Fibroblast of lung (primary cell): ENCODE data around the gene TMEM140.

ENCODE experiments used
- EZH2 ChIP-seq: IDR thresholded peaks from 2 replicates; pipeline ENCODE4 v1.5.1; 2012; ENCODE audit warnings: low read length, control low read depth, mild to moderate bottlenecking; ENCODE audit errors: missing control alignments
- TF ChIP-seq, protein P1 (sequence below), 2 donors: IDR thresholded peaks in 1 of 2; conservative IDR thresholded peaks in 1 of 2; 1 replicate in 1 of 2; 2 replicates in 1 of 2; pipeline ENCODE4 v1.5.1; 2011 to 2012; ENCODE audit warnings: low read length in 2 of 2, control low read depth in 1 of 2, inconsistent platforms in 1 of 2, low read depth in 1 of 2, mild to moderate bottlenecking in 1 of 2

- TF ChIP-seq, protein P1, sequence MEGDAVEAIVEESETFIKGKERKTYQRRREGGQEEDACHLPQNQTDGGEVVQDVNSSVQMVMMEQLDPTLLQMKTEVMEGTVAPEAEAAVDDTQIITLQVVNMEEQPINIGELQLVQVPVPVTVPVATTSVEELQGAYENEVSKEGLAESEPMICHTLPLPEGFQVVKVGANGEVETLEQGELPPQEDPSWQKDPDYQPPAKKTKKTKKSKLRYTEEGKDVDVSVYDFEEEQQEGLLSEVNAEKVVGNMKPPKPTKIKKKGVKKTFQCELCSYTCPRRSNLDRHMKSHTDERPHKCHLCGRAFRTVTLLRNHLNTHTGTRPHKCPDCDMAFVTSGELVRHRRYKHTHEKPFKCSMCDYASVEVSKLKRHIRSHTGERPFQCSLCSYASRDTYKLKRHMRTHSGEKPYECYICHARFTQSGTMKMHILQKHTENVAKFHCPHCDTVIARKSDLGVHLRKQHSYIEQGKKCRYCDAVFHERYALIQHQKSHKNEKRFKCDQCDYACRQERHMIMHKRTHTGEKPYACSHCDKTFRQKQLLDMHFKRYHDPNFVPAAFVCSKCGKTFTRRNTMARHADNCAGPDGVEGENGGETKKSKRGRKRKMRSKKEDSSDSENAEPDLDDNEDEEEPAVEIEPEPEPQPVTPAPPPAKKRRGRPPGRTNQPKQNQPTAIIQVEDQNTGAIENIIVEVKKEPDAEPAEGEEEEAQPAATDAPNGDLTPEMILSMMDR (conservative IDR thresholded peaks at IDR 0.05 in 1 of 2, IDR thresholded peaks at IDR 0.05 in 1 of 2; ENCODE audit: low read depth in 1 of 2, low read length in 2 of 2) = no peak
- no peak for TF ChIP-seq EZH2
These were observed 59.7 kb downstream of the TMEM140 start for GRCh38 chr7:135207406-135208101.
